HepG2 (cell line): ENCODE data around the gene BRINP1. TPM values are rescaled to one million over a fixed set of nuclear protein-coding genes. Genes with fewer than 3 reads are reported as not detected.

Source experiments
- ATAC-seq: fragments of 200-7000 bp; cut with Tn5 transposase; 3 replicates; pipeline ENCODE4 v1.9.1; 2020; ENCODE audit warnings: mild to moderate bottlenecking, moderate library complexity
- BruUV-seq: library from RNA; stranded (reverse); fragments of 400-500 nt; replicated peaks from 2 replicates; lab custom pipeline; 2021; lab: Mats Ljungman, UMichigan
- CTCF ChIA-PET: fragments of 300-600 bp; formaldehyde crosslinking; extraction: SDS; loops from one replicate; lab custom pipeline; 2021; ENCODE audit warnings: low total read pairs, inconsistent platforms, low intra/inter-chr PET ratio; lab: Yijun Ruan, JAX
- POLR2A ChIA-PET: fragments of 350-600 bp; sonication (Branson Sonifier 250); formaldehyde crosslinking; loops from one replicate; lab custom pipeline; 2020; ENCODE audit warnings: antibody characterized with exemption, inconsistent platforms; lab: Yijun Ruan, JAX
- DNase-seq: peaks from one replicate; pipeline ENCODE4 v3.0.0-alpha.2; 2015; ENCODE audit warnings: low spot score
- FAIRE-seq: peaks from 3 replicates; lab custom pipeline; 2011; peaks lifted over from hg19 to GRCh38; lab: Jason Lieb, UNC
- H2AFZ ChIP-seq: one replicate; pipeline ENCODE4 v1.6.1; 2011; ENCODE audit warnings: low read length, inconsistent platforms
- H3K27ac ChIP-seq: fragments of 300-600 bp; 3 replicates; pipeline ENCODE4 v1.8.0; 2011; ENCODE audit warnings: mixed run types, mild to moderate bottlenecking, mixed read lengths, low read length, inconsistent platforms; ENCODE audit not compliant: insufficient read depth; ENCODE audit errors: extremely low read length
- H3K27me3 ChIP-seq, 2 experiments: fragments of 200-600 bp in 1 of 2; 2 replicates in 1 of 2; 3 replicates in 1 of 2; pipeline versions ENCODE4 v1.6.0 to v1.8.0; 2011; ENCODE audit warnings: low read length in 2 of 2, mild to moderate bottlenecking in 2 of 2, moderate library complexity in 2 of 2, inconsistent platforms in 1 of 2; ENCODE audit not compliant: insufficient read depth in 2 of 2, control insufficient read depth in 1 of 2
- H3K36me3 ChIP-seq, 2 experiments: fragments of 200-600 bp in 1 of 2; replicated peaks in 1 of 2; 2 replicates in 1 of 2; 3 replicates in 1 of 2; pipeline versions ENCODE4 v1.5.1 to v1.8.0; 2011; ENCODE audit warnings: low read length in 2 of 2, inconsistent platforms in 1 of 2; ENCODE audit not compliant: insufficient read depth in 2 of 2, control insufficient read depth in 1 of 2
- H3K4me1 ChIP-seq: 2 replicates; pipeline ENCODE4 v1.5.1; 2012; ENCODE audit warnings: low read length, inconsistent platforms; ENCODE audit not compliant: insufficient read depth
- H3K4me2 ChIP-seq: 2 replicates; pipeline ENCODE4 v1.6.0; 2011; ENCODE audit warnings: low read depth, low read length, inconsistent platforms
- H3K4me3 ChIP-seq, 3 experiments: fragments of 200-600 bp in 1 of 3; sonication (generic), shearing (Covaris generic) in 1 of 3; replicated peaks in 1 of 3; 2 replicates each; pipeline ENCODE4 v1.5.1; 2011 to 2016; ENCODE audit warnings: low read length in 3 of 3, inconsistent platforms in 2 of 3, low read depth in 2 of 3, mild to moderate bottlenecking in 2 of 3, control low read depth in 1 of 3, mixed read lengths in 1 of 3; ENCODE audit not compliant: insufficient read depth in 1 of 3
- H3K79me2 ChIP-seq: one replicate; pipeline ENCODE4 v1.6.1; 2011; ENCODE audit warnings: low read length, inconsistent platforms; ENCODE audit not compliant: insufficient read depth
- H3K9ac ChIP-seq: 2 replicates; pipeline ENCODE4 v1.6.0; 2011; ENCODE audit warnings: mild to moderate bottlenecking, low read depth, low read length, inconsistent platforms; ENCODE audit not compliant: insufficient read depth
- H3K9me3 ChIP-seq: 2 replicates; pipeline ENCODE4 v1.5.1; 2012; ENCODE audit warnings: mild to moderate bottlenecking, low read length
- H4K20me1 ChIP-seq: 2 replicates; pipeline ENCODE4 v1.6.0; 2011; ENCODE audit warnings: inconsistent platforms, mild to moderate bottlenecking, low read length, moderate library complexity; ENCODE audit not compliant: insufficient read depth
- NR3C1 ChIP-seq: sonication (generic); formaldehyde crosslinking; IDR thresholded peaks from 2 replicates; pipeline ENCODE4 v1.4.0; 2020; ENCODE audit warnings: missing genetic modification reagents
- SNRNP70 ChIP-seq: fragments of 200-400 bp; formaldehyde crosslinking; IDR thresholded peaks from 2 replicates; pipeline ENCODE4 v1.6.1; 2017; ENCODE audit warnings: mild to moderate bottlenecking, low read depth, low read length, moderate library complexity
- THYN1 ChIP-seq: sonication (generic); formaldehyde crosslinking; IDR thresholded peaks from 2 replicates; pipeline ENCODE4 v1.8.1; 2023; ENCODE audit warnings: low read depth, mild to moderate bottlenecking, moderate library complexity, missing genetic modification reagents, borderline replicate concordance
- ZNF207 ChIP-seq: fragments of 450-650 bp; IDR thresholded peaks from 2 replicates; pipeline ENCODE4 v1.6.1; 2016; ENCODE audit warnings: antibody characterized with exemption, borderline replicate concordance
- ZNF512B ChIP-seq: sonication (generic); formaldehyde crosslinking; IDR thresholded peaks from 2 replicates; pipeline ENCODE4 v1.5.1; 2020; ENCODE audit warnings: missing genetic modification reagents, mild to moderate bottlenecking, borderline replicate concordance
- ZNF597 ChIP-seq: sonication (generic); formaldehyde crosslinking; IDR thresholded peaks from 2 replicates; pipeline ENCODE4 v1.5.0; 2020; ENCODE audit warnings: missing genetic modification reagents
- ZNF850 ChIP-seq: sonication (generic); formaldehyde crosslinking; conservative IDR thresholded peaks from 2 replicates; pipeline ENCODE4 v1.9.0; 2021; ENCODE audit warnings: mild to moderate bottlenecking, missing genetic modification reagents
- WGBS: methylation state at CpG from one replicate; pipeline ENCODE4 v1.1.6; 2017; ENCODE audit warnings: low lambda C conversion rate; 5-methylcytosine and 5-hydroxymethylcytosine counted together
- in situ Hi-C: cut with HindIII; loops from 2 replicates; pipeline ENCODE4 v1.10.0; 2017; ENCODE audit warnings: low pct_unique_long_range_greater_than_20kb; ENCODE audit not compliant: extremely low pct_ligation_motif_present
- intact Hi-C: fragments of 100-400 bp; cut with micrococcal nuclease; formaldehyde crosslinking; loops from one replicate; pipeline ENCODE4 v1.10.0; 2022; ENCODE audit not compliant: unreplicated experiment
- polyA plus RNA-seq, 8 experiments: library from polyadenylated mRNA; depleted of rRNA in 3 of 8; stranded (reverse) in 7 of 8; unstranded in 1 of 8; fragments of >200 nt; fragmentation: Illumina TruSeq in 4 of 8; extraction: Trizol in 4 of 8; gene quantifications; 2 replicates each; pipeline versions ENCODE4 v1.2.1 to v1.2.3, GENCODE V29; 2011 to 2016; ENCODE audit warnings: low read depth in 4 of 8, missing spikeins in 1 of 8, mixed read lengths in 1 of 8; ENCODE audit not compliant: insufficient read depth in 1 of 8
- total RNA-seq, 5 experiments: library from RNA; depleted of rRNA; stranded (reverse); fragments of >200 nt; fragmentation: Illumina TruSeq; extraction: Trizol; gene quantifications; 2 replicates each; pipeline ENCODE4 v1.2.3, GENCODE V29; 2016; ENCODE audit warnings: low read depth in 1 of 5
- TF ChIP-seq, protein P1 (sequence below): sonication (generic); formaldehyde crosslinking; IDR thresholded peaks from 2 replicates; pipeline ENCODE4 v1.5.0; 2020; ENCODE audit warnings: missing genetic modification reagents, mild to moderate bottlenecking, borderline replicate concordance
- TF ChIP-seq, protein P2 (sequence below): sonication (generic); formaldehyde crosslinking; IDR thresholded peaks from 2 replicates; pipeline ENCODE4 v1.4.0; 2020; ENCODE audit warnings: missing genetic modification reagents, borderline replicate concordance

The BRINP1 gene
- total and polyA plus RNA-seq, 2 of the 13 experiments (the other 11 are each of a cell fraction or from before 2014, with no cell fraction given) = not detected

DNA sequence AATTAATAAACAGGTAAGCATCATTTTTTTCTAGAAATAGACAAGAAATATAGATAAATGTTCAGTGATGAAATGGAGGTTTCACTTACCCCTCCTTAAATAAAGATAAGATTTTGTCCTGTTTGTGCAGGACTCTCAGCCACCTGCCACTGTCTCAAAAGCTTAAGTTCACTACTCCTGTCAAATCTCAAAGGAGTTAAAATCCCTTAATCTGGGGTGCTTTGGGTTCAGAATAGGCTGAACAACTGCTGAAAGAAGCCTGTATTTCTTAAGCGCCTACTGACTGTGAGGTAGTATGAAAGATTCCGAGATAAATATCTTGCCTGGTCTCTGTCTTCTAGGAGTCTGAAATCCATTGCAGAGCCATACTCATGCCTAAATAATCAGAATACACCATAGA lies 3.7 kb upstream of the BRINP1 start:
- no peaks in the 10 kb centered on the region for H3K36me3 ChIP-seq
- FAIRE-seq (no peak), ATAC-seq (no peak), DNase-seq (no peak)
- POLR2A ChIA-PET = no interaction called here
- BruUV-seq = no TSS peak
- TF ChIP-seq ZNF597 (CRISPR knock-in tag) (no peak), ZNF850 (CRISPR knock-in tag) (no peak), NR3C1 (no peak), ZNF512B (CRISPR knock-in tag) (no peak), ZNF207 (no peak), SNRNP70 (no peak), THYN1 (CRISPR knock-in tag) (no peak)
- TF ChIP-seq, protein P1, sequence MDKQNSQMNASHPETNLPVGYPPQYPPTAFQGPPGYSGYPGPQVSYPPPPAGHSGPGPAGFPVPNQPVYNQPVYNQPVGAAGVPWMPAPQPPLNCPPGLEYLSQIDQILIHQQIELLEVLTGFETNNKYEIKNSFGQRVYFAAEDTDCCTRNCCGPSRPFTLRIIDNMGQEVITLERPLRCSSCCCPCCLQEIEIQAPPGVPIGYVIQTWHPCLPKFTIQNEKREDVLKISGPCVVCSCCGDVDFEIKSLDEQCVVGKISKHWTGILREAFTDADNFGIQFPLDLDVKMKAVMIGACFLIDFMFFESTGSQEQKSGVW = no peak
- TF ChIP-seq, protein P2, sequence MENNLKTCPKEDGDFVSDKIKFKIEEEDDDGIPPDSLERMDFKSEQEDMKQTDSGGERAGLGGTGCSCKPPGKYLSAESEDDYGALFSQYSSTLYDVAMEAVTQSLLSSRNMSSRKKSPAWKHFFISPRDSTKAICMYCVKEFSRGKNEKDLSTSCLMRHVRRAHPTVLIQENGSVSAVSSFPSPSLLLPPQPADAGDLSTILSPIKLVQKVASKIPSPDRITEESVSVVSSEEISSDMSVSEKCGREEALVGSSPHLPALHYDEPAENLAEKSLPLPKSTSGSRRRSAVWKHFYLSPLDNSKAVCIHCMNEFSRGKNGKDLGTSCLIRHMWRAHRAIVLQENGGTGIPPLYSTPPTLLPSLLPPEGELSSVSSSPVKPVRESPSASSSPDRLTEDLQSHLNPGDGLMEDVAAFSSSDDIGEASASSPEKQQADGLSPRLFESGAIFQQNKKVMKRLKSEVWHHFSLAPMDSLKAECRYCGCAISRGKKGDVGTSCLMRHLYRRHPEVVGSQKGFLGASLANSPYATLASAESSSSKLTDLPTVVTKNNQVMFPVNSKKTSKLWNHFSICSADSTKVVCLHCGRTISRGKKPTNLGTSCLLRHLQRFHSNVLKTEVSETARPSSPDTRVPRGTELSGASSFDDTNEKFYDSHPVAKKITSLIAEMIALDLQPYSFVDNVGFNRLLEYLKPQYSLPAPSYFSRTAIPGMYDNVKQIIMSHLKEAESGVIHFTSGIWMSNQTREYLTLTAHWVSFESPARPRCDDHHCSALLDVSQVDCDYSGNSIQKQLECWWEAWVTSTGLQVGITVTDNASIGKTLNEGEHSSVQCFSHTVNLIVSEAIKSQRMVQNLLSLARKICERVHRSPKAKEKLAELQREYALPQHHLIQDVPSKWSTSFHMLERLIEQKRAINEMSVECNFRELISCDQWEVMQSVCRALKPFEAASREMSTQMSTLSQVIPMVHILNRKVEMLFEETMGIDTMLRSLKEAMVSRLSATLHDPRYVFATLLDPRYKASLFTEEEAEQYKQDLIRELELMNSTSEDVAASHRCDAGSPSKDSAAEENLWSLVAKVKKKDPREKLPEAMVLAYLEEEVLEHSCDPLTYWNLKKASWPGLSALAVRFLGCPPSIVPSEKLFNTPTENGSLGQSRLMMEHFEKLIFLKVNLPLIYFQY (CRISPR knock-in tag) = no peak
- in situ Hi-C loops = loop anchor here (25.0 kb wide), 1 partner anchor 1211 kb away; no protein-coding TSS in a partner anchor
- intact Hi-C loops = no loop called here
- H2AFZ ChIP-seq = no peak overlapping the region
- no peaks in the 10 kb centered on the region for H3K4me1 ChIP-seq
- H3K4me3 ChIP-seq = no peak overlapping the region
- H3K27ac ChIP-seq = no peak overlapping the region
- H4K20me1 ChIP-seq = no peaks in the 10 kb centered on the region
- H3K4me2 ChIP-seq = no peak overlapping the region
- H3K27me3 ChIP-seq = no peaks in the 10 kb centered on the region
- 29% methylated on average over 2 of the region's 2 CpGs for WGBS
- H3K9me3 ChIP-seq = no peaks in the 10 kb centered on the region
- CTCF ChIA-PET = no interaction called here
- H3K79me2 ChIP-seq = no peaks in the 10 kb centered on the region
- H3K9ac ChIP-seq = no peak overlapping the region
